GM04503 (cell line): Measurements from ENCODE around the gene NIN.

Experiments
- DNase-seq: peaks from one replicate; pipeline ENCODE4 v3.0.0-alpha.2; 2012; ENCODE audit warnings: low read depth

Gene NIN, protein sequence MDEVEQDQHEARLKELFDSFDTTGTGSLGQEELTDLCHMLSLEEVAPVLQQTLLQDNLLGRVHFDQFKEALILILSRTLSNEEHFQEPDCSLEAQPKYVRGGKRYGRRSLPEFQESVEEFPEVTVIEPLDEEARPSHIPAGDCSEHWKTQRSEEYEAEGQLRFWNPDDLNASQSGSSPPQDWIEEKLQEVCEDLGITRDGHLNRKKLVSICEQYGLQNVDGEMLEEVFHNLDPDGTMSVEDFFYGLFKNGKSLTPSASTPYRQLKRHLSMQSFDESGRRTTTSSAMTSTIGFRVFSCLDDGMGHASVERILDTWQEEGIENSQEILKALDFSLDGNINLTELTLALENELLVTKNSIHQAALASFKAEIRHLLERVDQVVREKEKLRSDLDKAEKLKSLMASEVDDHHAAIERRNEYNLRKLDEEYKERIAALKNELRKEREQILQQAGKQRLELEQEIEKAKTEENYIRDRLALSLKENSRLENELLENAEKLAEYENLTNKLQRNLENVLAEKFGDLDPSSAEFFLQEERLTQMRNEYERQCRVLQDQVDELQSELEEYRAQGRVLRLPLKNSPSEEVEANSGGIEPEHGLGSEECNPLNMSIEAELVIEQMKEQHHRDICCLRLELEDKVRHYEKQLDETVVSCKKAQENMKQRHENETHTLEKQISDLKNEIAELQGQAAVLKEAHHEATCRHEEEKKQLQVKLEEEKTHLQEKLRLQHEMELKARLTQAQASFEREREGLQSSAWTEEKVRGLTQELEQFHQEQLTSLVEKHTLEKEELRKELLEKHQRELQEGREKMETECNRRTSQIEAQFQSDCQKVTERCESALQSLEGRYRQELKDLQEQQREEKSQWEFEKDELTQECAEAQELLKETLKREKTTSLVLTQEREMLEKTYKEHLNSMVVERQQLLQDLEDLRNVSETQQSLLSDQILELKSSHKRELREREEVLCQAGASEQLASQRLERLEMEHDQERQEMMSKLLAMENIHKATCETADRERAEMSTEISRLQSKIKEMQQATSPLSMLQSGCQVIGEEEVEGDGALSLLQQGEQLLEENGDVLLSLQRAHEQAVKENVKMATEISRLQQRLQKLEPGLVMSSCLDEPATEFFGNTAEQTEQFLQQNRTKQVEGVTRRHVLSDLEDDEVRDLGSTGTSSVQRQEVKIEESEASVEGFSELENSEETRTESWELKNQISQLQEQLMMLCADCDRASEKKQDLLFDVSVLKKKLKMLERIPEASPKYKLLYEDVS (N-terminal part only)

DNA sequence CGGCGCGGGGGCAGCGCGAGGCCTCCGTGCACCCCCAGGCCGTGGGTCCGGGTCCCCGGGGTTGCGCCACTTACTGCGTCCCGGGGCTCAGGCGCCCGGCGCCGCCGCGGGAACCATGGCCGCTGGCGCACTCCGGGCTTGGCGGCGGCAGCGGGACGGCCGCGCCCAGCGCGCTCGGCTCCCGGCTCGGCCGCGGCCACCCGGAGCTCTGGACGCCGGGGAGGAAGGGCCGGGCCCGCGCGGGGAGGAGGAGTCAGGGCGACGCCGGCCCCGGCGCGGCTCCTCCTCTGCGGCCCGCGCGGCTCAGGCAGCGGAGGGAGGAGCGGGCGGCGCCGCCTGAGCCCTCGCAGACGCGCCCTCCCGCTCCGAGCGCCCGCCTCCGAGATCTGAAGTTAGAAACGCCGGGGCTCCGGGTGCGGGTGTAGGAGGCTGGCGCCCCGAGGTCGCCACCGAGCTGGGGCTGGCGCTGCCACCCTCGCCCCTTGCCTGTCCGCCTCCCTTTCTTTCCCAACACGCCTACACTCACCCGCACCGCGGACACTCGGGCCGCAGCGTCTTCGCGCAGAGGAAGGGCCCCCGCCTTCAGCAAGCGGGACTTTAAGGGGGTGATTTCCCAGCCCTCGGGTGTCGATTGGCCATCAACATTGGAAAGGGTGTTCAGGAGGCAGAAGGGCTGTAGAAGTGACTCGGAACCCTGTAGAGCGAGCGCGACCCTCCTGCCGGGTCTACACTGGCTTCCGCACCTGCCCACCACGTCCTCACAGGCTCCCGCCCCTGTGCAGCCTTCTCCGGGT, at the start of gene NIN:
NIN (minus strand) TSS at position 231 of the 794 bp plus-strand sequence. CDS start 9,106 bp downstream, outside the sequence.
- no peak for DNase-seq

DNA sequence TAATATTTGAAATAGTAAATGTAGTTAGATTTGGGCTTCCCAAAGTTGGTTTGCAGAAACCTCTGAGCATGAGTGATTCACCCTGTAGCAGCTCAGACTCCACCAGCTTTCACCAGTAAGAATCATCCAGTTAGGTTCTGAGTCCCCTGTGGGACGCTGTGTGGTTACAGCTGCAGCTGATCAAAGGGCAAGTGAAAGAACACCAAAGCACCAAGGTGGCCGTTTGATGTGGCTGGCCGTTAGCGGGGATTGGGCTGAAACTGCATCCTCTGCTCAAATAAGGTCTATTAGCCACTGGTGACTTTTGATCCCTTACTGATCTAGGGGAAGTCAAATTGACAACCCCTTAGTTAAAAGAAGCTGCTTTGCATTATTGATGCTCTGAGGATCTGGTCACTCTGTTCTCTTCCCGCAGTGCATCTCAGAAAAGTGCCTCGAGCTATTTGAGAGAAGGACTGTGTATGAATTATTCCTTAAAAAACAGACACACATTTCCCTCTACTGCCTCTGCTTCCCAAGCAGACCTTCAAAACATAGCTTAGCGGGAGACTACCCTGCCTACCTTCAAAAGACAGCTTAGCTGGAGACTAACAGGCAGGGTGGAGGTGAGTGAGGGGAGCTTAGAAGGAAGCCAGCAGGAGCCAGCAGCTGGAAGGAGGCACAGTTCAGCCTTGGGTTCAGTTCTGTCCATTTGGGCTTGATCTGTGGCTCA, 44.6 kb upstream of the NIN start:
- DNase-seq = no peak

DNA sequence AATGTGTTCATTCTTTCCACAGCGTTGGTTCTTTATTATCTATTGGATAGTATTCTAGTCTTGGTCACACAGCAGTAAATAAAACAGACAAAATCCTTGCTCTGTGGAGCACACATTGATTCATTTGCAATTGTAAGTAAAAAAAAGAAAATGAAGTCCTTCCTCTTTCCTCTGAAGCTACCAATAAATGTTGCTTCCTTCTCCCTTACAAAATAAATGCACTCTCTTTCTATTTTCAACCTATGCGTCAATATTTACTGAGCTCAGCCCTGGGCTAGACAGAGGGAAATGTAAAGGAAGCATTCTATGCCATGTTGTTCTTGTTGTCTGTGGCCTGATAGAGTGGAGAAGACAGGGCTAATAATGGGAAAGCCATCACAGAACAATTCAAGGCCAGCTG, 43.8 kb upstream of the NIN start:
- DNase-seq = no peak

DNA sequence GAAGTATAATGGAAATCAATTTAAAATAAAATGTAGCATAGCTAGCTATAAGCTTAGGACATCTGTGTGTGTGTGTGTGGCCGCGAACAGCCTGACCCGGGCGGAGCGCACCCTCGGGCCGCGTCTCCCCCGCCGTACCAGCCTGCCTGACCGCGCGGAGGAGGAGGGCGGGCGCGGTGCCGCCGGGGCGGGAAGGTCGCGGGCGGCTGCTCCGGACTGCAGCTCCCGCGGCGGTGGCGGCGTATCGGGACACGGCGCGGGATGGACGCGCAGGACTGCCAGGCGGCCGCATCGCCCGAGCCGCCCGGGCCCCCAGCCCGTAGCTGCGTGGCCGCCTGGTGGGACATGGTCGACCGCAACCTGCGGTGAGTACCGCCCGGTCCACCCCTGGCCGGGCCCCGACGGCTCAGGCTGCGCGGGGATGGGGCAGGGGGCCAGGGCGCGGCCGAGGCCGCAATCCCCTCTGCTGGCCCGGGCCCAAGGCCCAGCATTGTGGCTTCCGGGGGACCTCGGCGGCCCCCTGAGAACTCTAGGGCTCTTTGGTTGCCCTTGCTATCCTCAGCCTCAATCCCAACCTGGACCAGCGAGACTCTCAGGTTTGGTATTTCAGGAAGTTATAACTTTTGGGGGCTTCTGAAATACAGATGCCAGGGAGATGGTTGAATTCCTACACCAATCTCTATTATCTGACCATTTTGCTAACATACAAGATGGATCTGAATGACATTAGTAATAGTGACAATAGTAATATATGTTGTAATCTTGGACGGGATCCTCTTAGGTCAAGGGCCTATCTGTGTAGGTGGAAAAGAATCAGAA, 41.2 kb upstream of the NIN start, which contains the start of gene ABHD12B:
ABHD12B (plus strand) TSS at position 140 of the 819 bp plus-strand sequence; CDS start at position 262, 122 bp downstream.
- no peak for DNase-seq

DNA sequence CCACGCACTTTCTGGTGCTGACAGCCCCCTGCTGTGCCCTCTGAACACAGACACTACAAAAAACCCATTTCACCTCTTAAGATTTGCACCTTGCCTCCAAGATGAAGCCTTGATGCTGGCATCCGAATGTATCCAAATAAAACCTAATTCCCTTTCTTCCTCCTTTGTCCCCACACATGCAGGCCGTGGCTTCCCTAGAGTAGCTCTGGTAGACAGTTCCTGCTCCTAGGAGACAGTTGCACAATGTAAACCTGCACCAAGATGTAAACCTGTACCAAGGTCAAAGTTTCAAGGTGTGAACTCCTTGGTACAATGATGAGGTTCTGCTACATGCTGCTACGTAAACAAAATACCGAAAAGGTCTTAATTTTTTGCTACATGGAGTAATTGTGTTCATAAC, 40.3 kb upstream of the NIN start:
- DNase-seq = no peak

DNA sequence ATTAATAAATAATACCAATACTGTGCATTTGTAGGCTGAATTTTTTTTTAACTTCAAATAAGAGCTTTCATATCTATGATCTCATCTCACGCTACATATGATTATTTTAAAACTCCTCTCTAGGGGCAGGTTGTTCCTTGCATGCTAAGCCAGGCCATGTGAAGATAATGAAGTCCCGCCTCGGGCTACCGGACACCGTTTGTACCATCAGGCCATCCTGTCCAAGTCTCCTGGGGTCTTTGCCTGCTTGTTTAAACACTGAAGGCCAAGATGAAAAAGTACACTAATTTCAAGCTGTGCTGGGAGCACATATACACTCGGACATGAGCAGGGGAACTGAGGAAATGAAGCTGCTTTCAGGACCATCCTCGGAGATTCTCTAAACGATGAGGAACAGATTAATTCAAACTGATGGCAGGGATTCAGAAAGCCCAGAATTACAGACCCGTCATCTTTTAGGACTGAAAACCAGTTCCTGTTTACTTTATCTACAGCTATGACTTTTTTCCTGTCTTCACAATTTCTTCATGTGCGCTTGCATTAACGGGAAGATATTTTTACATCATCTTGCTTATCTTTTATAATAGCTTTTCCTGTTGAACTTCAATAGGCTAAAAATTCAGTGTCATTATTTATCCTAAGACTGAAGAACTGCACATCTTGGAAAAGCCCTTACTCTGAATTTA, 34.6 kb upstream of the NIN start:
- DNase-seq = no peak

DNA sequence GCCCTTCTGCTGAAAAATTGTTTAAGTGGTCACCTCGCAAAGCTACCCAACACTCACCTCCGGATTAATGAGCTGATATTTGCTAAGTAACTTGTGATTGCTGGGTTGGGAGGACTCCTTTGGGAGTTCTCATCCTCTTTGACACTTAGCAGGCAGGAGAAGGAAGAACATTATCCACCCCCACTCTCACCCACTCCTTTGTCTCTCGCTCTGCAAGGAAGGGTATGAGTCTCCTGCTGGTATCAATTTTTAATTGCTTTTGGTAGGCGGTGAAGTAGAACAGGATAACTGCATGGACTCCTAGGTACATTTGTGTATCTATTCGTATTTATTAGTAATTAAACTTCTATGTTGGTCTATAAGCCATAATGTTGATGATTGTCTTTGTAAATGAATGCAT, 34.0 kb upstream of the NIN start:
- DNase-seq = no peak

DNA sequence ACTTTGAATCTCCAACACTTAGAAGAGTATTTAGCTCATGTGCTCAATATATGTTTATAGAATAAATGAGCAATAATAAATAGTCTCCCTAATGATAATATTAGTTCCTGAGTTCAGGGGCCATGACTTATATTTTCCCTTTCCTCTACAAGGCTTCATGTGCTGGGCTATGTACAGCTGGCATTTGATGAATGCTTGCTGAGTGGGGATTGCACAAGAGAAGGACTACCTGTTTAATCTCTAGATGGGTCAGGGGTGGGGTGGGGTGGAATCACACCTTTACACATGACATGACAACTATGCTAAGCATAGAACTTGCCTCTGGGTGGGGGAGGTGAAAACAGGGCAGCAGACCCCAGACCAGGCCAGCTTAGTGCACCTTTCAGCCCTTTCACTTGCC, 33.3 kb upstream of the NIN start:
- no peak for DNase-seq

DNA sequence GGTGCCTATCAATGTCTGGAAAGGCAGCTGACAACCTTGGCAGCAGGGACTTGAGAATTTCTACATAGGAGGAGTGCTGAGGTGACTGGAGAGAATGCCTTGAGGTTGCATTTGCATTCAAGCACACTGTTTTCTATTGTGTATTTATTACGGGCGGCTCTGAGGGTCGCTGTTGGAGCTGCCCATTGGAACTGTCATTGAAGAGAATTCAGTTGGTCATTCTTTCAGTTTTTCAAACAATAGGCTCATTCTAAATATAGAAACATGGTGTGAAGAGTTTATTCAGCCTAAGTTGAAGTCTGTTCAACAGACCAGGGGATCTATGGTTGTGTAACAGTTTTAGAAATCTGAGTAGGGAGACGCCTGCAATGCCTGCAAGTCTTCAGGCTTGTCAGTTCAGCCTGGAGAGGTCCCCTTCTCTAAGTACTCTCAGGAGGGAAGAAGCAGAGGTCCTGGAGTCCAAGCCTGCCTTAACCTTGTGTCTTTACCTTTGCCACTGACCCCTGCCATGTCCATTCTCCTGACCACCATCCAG, 31.1 kb upstream of the NIN start:
- no peak for DNase-seq

DNA sequence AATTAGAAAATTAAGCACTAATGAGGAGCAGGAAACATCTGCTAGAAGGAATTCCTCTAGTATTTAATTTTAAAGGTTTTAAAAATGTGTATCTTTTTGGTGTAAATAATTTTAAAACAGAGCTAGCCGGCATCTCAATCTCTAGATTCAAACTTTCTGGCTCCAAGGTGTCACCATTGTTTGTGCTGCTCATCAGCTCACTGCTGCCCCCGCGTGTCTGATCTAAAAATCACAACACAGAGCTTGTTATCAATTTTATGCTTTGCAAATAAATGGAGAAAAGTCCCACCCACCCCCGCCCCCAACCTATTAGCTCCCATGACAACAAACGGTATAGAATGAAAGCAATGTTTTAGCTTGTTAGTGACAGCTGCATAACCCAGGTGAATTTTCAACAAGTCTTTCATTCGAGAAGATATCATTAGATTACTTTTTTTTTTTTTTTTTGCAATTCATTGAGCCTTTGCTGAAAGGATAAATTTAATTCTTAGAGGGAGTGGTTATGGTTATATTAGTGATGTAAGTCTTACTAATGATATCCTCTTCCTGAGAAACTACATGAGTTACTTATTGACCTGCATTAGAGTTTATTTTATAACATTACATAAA, 29.6 kb upstream of the NIN start:
- no peak for DNase-seq

DNA sequence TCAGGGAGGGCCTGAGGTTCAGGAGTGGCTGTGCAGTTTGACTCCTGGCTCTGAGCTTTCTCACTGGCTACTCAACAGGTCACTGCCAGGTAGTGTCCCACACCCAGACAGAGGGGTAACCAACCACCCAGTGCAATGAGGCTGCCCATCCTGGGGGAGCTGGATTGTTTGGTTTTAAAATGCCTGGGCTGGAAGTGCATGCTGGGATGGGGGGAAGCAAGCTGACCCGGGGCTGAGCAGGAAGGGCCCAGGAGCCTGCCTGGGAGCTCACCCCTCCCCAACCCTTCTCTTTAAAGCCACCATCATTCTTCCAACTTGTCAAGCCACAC, 28.3 kb upstream of the NIN start:
- DNase-seq = no peak

DNA sequence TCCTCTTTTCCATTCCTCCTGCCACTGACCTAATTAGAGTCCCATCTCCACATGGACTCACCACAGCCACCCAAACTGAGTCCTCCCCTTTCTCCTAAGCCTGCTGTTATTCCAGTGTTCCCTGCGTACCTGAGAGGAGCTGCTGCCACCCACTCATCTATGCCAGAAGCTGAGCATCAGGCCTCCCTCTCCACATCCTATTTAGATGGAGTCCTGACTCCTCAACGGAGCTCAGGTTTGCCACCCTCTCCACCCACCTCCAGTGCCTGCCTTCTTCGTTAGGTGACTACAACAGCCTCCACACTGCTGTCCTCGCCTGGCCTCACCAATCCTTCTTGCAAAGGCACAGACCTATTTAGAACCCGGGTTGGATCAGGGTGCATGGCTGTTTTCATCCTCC, 25.7 kb upstream of the NIN start:
- DNase-seq = no peak

DNA sequence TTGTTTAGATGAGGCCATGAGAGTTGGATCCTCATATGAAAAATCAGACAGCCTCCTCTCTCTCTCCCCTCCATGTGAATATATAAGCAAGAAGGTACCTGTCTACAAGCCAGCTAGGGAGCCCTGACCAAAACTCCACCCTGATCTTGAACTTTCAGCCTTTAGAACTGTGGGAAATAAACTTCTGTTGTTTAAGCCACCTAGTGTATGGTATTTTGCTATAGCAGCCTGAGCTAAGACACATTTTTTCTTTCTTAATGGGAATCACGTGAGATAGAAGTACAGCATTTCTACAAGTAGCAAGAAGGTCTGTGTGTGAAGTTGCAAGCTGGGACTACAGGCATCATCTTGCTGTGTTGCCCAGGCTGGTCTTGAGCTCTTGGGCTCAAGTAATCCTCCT, 24.6 kb upstream of the NIN start:
- DNase-seq = no peak

DNA sequence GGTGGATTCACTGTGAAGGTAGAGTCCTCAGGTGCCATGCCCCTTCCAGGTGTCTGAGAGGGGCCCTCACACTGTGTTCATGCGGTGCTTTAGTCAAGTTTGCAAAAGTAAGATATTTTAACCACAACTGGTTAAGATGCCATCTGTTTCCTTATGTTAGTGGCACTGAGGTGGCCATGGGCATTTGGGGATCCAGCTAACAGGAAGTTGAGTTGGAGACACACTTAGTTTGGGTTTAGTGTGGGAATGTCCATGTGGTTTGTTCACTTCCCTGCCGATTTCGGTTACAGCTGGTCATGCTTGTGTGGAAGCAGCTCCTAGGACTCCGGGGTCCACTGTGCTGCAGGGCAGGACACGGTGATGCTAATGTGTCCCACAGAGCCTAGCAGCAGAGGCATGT, 23.6 kb upstream of the NIN start:
- no peak for DNase-seq

DNA sequence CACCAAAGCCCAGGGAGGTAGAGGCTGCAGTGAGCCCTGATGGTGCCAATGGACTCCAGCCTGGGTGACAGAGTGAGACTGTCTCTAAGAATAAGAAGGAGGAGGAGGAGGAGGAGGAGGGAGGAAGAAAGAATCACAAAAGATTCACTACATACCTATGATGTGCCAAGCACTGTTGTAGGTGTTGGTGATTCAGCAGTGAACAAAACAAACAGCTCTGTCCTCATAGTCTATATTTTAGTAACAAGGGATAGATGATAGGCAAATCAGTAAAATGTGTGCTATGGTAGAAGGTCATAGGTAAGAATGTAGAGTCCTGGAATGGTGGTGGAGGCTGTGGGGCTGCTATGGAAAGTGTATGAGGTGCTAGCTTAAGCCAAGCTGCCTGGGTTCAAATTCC, 22.9 kb upstream of the NIN start:
- no peak for DNase-seq

DNA sequence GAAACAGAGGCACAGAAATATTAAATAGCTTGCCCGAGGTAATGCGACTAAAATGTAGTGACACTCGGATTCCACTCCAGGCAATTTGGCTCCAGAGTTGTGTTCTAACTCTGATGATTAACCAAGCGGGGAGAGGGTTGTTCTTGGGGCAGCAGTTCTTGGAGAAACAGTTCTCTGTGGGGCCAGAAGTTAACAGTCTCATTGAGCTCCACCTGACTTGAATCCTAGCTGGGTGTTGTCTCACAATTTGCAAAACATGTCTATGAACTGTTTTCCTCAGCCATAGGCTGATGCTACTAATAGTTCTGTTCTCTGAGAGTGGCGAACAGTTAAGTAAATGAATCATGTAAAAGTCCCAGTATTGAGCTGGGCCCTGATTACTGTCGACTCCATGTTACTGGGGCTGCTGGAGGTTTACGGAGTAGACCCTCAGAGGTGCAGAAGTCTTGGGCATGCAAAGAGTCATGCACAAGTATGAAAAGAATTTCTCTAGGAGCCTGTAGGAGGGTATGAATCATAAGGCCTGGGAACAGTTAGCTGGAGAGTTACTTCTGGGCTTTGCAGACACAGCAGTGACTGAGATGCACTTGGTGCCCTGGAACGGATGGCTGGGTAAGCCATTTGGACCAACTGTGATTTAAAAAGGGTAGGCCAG, 15.4 kb upstream of the NIN start:
- DNase-seq = peak; percentile 57

DNA sequence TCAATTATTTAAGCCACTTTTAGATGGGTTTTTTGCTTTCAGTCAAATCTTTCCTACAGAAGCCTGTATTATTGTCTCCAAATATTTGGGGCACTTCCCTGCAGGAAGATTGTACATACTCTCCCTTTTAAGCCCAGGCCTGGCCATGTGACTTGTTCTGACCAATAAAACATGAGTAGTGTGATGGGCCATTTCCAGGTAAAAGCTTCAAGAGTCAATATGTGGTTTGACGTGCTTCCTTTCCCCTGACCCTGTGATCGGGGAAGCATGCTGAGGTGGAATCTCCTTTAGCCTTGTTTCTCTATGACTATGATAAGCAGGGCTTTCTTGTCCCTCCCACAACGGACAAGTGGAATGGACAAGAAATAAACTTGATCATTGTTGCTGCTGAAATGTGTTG, 14.2 kb upstream of the NIN start:
- no peak for DNase-seq

DNA sequence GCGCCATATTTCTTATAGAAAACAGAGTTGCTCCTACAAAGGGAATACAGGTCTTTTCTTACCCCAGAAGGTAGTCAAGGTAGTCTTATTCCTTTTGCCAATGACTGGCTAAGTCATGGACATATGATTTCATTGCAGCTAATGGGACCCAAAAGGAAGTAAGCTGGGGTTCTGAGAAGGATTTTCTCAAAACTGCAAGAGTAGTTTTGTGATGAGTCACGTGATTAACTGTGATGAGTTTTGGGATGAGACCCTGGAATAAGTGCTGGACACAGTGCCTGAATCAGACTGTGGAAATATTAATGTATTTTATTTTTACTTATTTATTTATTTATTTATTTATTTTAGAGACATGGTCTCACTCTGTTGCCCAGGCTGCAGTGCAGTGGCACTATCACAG, 13.4 kb upstream of the NIN start:
- DNase-seq = no peak
